Activated CD8-positive, alpha-beta T cell treated with anti-CD3 and anti-CD28 coated beads, Interleukin-2, amount 10 ng/mL, durations not matched to agents 7 days and 5 days (primary cell): ENCODE results near the gene MRPL14. TPM values are rescaled to one million over a fixed set of nuclear protein-coding genes. Genes with fewer than 3 reads are reported as not detected.
"Not testable (repeated sequence)": the region's sequence is repeated elsewhere in the genome, so short reads cannot be mapped to it uniquely, and the experiment has no call there.

Experiments used
- ATAC-seq: fragments of 150-1000 bp; cut with Tn5 transposase; one replicate; pipeline ENCODE4 v1.10.0; 2021; ENCODE audit warnings: moderate library complexity
- CTCF ChIA-PET: fragments of 350-600 bp; sonication (Branson Sonifier 250); formaldehyde crosslinking; loops from one replicate; lab custom pipeline; 2021; ENCODE audit warnings: antibody characterized with exemption; lab: Charles Lee
- POLR2A ChIA-PET: fragments of 350-600 bp; sonication (Branson Sonifier 250); formaldehyde crosslinking; loops from one replicate; lab custom pipeline; 2021; ENCODE audit warnings: antibody characterized with exemption; lab: Charles Lee
- DNase-seq: peaks from one replicate; pipeline ENCODE4 v3.0.0-alpha.2; 2020
- H3K27ac Mint-ChIP-seq: one replicate; pipeline ENCODE4 v1.8.0; 2021; ENCODE audit warnings: mild to moderate bottlenecking, mixed read lengths
- H3K27me3 Mint-ChIP-seq: one replicate; pipeline ENCODE4 v1.8.0; 2021; ENCODE audit warnings: low read depth, mixed read lengths
- H3K36me3 Mint-ChIP-seq: one replicate; pipeline ENCODE4 v1.8.0; 2021; ENCODE audit warnings: low read depth, mixed read lengths
- H3K4me1 Mint-ChIP-seq: one replicate; pipeline ENCODE4 v1.8.0; 2021; ENCODE audit warnings: low read depth, mixed read lengths
- H3K4me3 Mint-ChIP-seq: one replicate; pipeline ENCODE4 v1.8.0; 2021; ENCODE audit warnings: mild to moderate bottlenecking, mixed read lengths
- H3K9me3 Mint-ChIP-seq: one replicate; pipeline ENCODE4 v1.8.0; 2022; ENCODE audit warnings: mixed read lengths; ENCODE audit not compliant: insufficient read depth
- total RNA-seq, 2 experiments: library from RNA; stranded (reverse); gene quantifications; one replicate each; pipeline ENCODE4 v1.2.3, GENCODE V29; 2021

The MRPL14 gene
- total RNA-seq, 2 experiments from 2014 or later, result 57.3 to 60.9 TPM

- Mint-ChIP-seq H3K27me3 (no peaks in the 10 kb centered on the region), H3K36me3 (no peaks in the 10 kb centered on the region), H3K4me3 (no peak overlapping the region), H3K27ac (no peak overlapping the region), H3K9me3 (no peaks in the 10 kb centered on the region), H3K4me1 (peaks cover 7% of the 10 kb centered on the region)
- ATAC-seq, result no peak
- CTCF ChIA-PET, result interaction anchor here (1.1 to 2.6 kb wide), 3 partner anchors 11 to 53 kb away, joined by 3 to 13 read pairs (median 8); no protein-coding TSS in a partner anchor
- POLR2A ChIA-PET, result no interaction called here
- DNase-seq, result no peak
These were observed 22.2 kb upstream of the MRPL14 start for GRCh38 chr6:44149369-44150012.

GRCh38 chr6:44148306-44148705 lies 21.1 kb upstream of the MRPL14 start:
- no peak overlapping the region for H3K27ac Mint-ChIP-seq
- H3K4me3 Mint-ChIP-seq, result no peak overlapping the region
- no peak for ATAC-seq
- H3K9me3 Mint-ChIP-seq, result no peaks in the 10 kb centered on the region
- no peaks in the 10 kb centered on the region for H3K36me3 Mint-ChIP-seq
- H3K4me1 Mint-ChIP-seq, result peaks cover 7% of the 10 kb centered on the region
- CTCF ChIA-PET, result interaction anchor here (1.4 kb wide), 2 partner anchors 24 to 25 kb away, joined by 3 to 6 read pairs; no protein-coding TSS in a partner anchor
- no peaks in the 10 kb centered on the region for H3K27me3 Mint-ChIP-seq
- POLR2A ChIA-PET, result no interaction called here
- DNase-seq, result no peak

GRCh38 chr6:44147256-44147655 lies 20.0 kb upstream of the MRPL14 start:
- CTCF ChIA-PET, result interaction anchor here (1.4 kb wide), 2 partner anchors 24 to 25 kb away, joined by 3 to 6 read pairs; no protein-coding TSS in a partner anchor
- POLR2A ChIA-PET, result no interaction called here
- peaks cover 7% of the 10 kb centered on the region for H3K4me1 Mint-ChIP-seq
- DNase-seq (no peak), ATAC-seq (no peak)
- H3K27me3 Mint-ChIP-seq, result no peaks in the 10 kb centered on the region
- no peaks in the 10 kb centered on the region for H3K9me3 Mint-ChIP-seq
- H3K27ac Mint-ChIP-seq, result no peak overlapping the region
- H3K4me3 Mint-ChIP-seq, result no peak overlapping the region
- H3K36me3 Mint-ChIP-seq, result no peaks in the 10 kb centered on the region

- CTCF ChIA-PET, result interaction anchor here (1.0 kb wide), 1 partner anchor 47 kb away, joined by 3 read pairs; no protein-coding TSS in a partner anchor
These were observed 19.4 kb upstream of the MRPL14 start for GRCh38 chr6:44146685-44147084.

GRCh38 chr6:44145839-44146238 lies 18.6 kb upstream of the MRPL14 start:
- H3K4me1 Mint-ChIP-seq, result no peaks in the 10 kb centered on the region
- H3K27ac Mint-ChIP-seq, result no peak overlapping the region
- POLR2A ChIA-PET, result interaction anchor here (0.6 to 0.7 kb wide), 2 partner anchors 16 to 1364 kb away, joined by 3 read pairs; no protein-coding TSS in a partner anchor
- H3K9me3 Mint-ChIP-seq, result no peaks in the 10 kb centered on the region
- ATAC-seq, result no peak
- H3K27me3 Mint-ChIP-seq, result no peaks in the 10 kb centered on the region
- CTCF ChIA-PET, result interaction anchor here (1.0 kb wide), 1 partner anchor 46 kb away, joined by 3 read pairs; no protein-coding TSS in a partner anchor
- H3K36me3 Mint-ChIP-seq, result peaks cover 5% of the 10 kb centered on the region
- no peak for DNase-seq
- H3K4me3 Mint-ChIP-seq, result no peak overlapping the region

More at GRCh38 chr6:44146685-44147084, 19.4 kb upstream of the MRPL14 start:
- no peak for DNase-seq
- no peak for ATAC-seq
- POLR2A ChIA-PET, result interaction anchor here (0.7 kb wide), 1 partner anchor 15 kb away, joined by 3 read pairs; no protein-coding TSS in a partner anchor
- no peaks in the 10 kb centered on the region for H3K36me3 Mint-ChIP-seq
- H3K4me3 Mint-ChIP-seq, result no peak overlapping the region
- H3K9me3 Mint-ChIP-seq, result no peaks in the 10 kb centered on the region
- peaks cover 3% of the 10 kb centered on the region for H3K4me1 Mint-ChIP-seq
- no peaks in the 10 kb centered on the region for H3K27me3 Mint-ChIP-seq
- H3K27ac Mint-ChIP-seq, result no peak overlapping the region

GRCh38 chr6:44144536-44144935 lies 17.3 kb upstream of the MRPL14 start:
- H3K36me3 Mint-ChIP-seq, H3K4me1 Mint-ChIP-seq, CTCF ChIA-PET, H3K27ac Mint-ChIP-seq, ATAC-seq, H3K4me3 Mint-ChIP-seq, H3K27me3 Mint-ChIP-seq, H3K9me3 Mint-ChIP-seq, DNase-seq: not testable (repeated sequence)
- POLR2A ChIA-PET, result interaction anchor here (0.7 to 0.9 kb wide), 2 partner anchors 21 to 367 kb away, joined by 3 read pairs; no protein-coding TSS in a partner anchor

GRCh38 chr6:44143731-44144130 lies 16.5 kb upstream of the MRPL14 start:
- DNase-seq (no peak), ATAC-seq (no peak)
- Mint-ChIP-seq H3K27me3 (no peaks in the 10 kb centered on the region), H3K36me3 (peaks cover 13% of the 10 kb centered on the region), H3K9me3 (no peaks in the 10 kb centered on the region), H3K4me1 (no peaks in the 10 kb centered on the region), H3K27ac (no peak overlapping the region), H3K4me3 (no peak overlapping the region)
- POLR2A ChIA-PET, result interaction anchor here (0.9 kb wide), 1 partner anchor 20 kb away, joined by 3 read pairs; no protein-coding TSS in a partner anchor
- CTCF ChIA-PET, result interaction anchor here (1.4 kb wide), 1 partner anchor 8 kb away, joined by 3 read pairs; no protein-coding TSS in a partner anchor

GRCh38 chr6:44142835-44143234 lies 15.6 kb upstream of the MRPL14 start:
- no peak overlapping the region for H3K27ac Mint-ChIP-seq
- H3K36me3 Mint-ChIP-seq, result peaks cover 13% of the 10 kb centered on the region
- ChIA-PET POLR2A (no interaction called here), CTCF (interaction anchor here (1.4 kb wide), 1 partner anchor 8 kb away, joined by 3 read pairs; no protein-coding TSS in a partner anchor)
- H3K4me1 Mint-ChIP-seq, result no peaks in the 10 kb centered on the region
- no peaks in the 10 kb centered on the region for H3K9me3 Mint-ChIP-seq
- no peaks in the 10 kb centered on the region for H3K27me3 Mint-ChIP-seq
- no peak overlapping the region for H3K4me3 Mint-ChIP-seq
- no peak for DNase-seq
- ATAC-seq, result no peak

GRCh38 chr6:44139351-44139743 lies 12.1 kb upstream of the MRPL14 start:
- no peak for DNase-seq
- peaks cover 13% of the 10 kb centered on the region for H3K36me3 Mint-ChIP-seq

GRCh38 chr6:44138717-44139350 lies 11.6 kb upstream of the MRPL14 start:
- ATAC-seq (no peak), DNase-seq (no peak)
- Mint-ChIP-seq H3K27me3 (no peaks in the 10 kb centered on the region), H3K4me1 (no peaks in the 10 kb centered on the region), H3K4me3 (no peak overlapping the region), H3K27ac (no peak overlapping the region), H3K36me3 (peaks cover 13% of the 10 kb centered on the region), H3K9me3 (no peaks in the 10 kb centered on the region)
- CTCF ChIA-PET, result no interaction called here
- POLR2A ChIA-PET, result interaction anchor here (0.7 kb wide), 1 partner anchor 353 kb away, joined by 3 read pairs; no protein-coding TSS in a partner anchor

More at GRCh38 chr6:44139351-44139743, 12.1 kb upstream of the MRPL14 start:
- no peak for ATAC-seq
- H3K27me3 Mint-ChIP-seq, result no peaks in the 10 kb centered on the region
- ChIA-PET CTCF (no interaction called here), POLR2A (no interaction called here)
- no peak overlapping the region for H3K4me3 Mint-ChIP-seq
- no peak overlapping the region for H3K27ac Mint-ChIP-seq
- no peaks in the 10 kb centered on the region for H3K9me3 Mint-ChIP-seq
- no peaks in the 10 kb centered on the region for H3K4me1 Mint-ChIP-seq

- POLR2A ChIA-PET, result no interaction called here
- CTCF ChIA-PET, result no interaction called here
- Mint-ChIP-seq H3K36me3 (peaks cover 8% of the 10 kb centered on the region), H3K27me3 (peaks cover 2% of the 10 kb centered on the region), H3K4me3 (no peak overlapping the region), H3K9me3 (no peaks in the 10 kb centered on the region), H3K4me1 (peaks cover 2% of the 10 kb centered on the region), H3K27ac (no peak overlapping the region)
- no peak for DNase-seq
- no peak for ATAC-seq
These were observed 8.6 kb upstream of the MRPL14 start for GRCh38 chr6:44135875-44136274.
